ENCODE results near the gene IL27RA. TPM values are rescaled to one million over a fixed set of nuclear protein-coding genes. Genes with fewer than 3 reads are reported as not detected.
"Not testable (repeated sequence)": the region's sequence is repeated elsewhere in the genome, so short reads cannot be mapped to it uniquely, and the experiment has no call there.

The IL27RA gene
- total RNA-seq, 2 donors from 2014 or later = 34.9 to 44.0 TPM

GRCh38 chr19:14005349-14006084, 26.0 kb upstream of the IL27RA start:
- no peaks in the 10 kb centered on the region for H3K27me3 Mint-ChIP-seq
- DNase-seq (ENCODE audit: low spot score) (peak; percentile 89), ATAC-seq (peak; percentile 78)
- peaks cover 27 to 39% of the 10 kb centered on the region in 2 donors for H3K4me1 Mint-ChIP-seq (ENCODE audit: low read depth in 2 of 2)
- H3K36me3 Mint-ChIP-seq = no peaks in the 10 kb centered on the region
- H3K27ac Mint-ChIP-seq = peak overlapping the region; percentile 94 to 97
- peak overlapping the region; percentile 95 for H3K4me3 Mint-ChIP-seq
- no peaks in the 10 kb centered on the region for H3K9me3 Mint-ChIP-seq

- DNase-seq (ENCODE audit: low spot score) (peak; percentile 99), ATAC-seq (peak; percentile 85 to 91)
- peaks cover 24 to 37% of the 10 kb centered on the region in 2 donors for H3K4me1 Mint-ChIP-seq (ENCODE audit: low read depth in 2 of 2)
- H3K27me3 Mint-ChIP-seq = no peaks in the 10 kb centered on the region
- H3K27ac Mint-ChIP-seq = peak within 1 kb of the TSS; percentile 94 to 97
- H3K4me3 Mint-ChIP-seq = peak within 1 kb of the TSS; percentile 95
- H3K36me3 Mint-ChIP-seq = no peaks in the 10 kb centered on the region
- no peaks in the 10 kb centered on the region for H3K9me3 Mint-ChIP-seq
Observed at GRCh38 chr19:14006085-14006765, 25.3 kb upstream of the IL27RA start, which contains the start of gene RFX1. Gene RFX1 (minus strand): TSS chr19:14006320. CDS start chr19:13993843, 12,477 bp downstream.

GRCh38 chr19:14006766-14007562, 24.6 kb upstream of the IL27RA start:
- DNase-seq (ENCODE audit: low spot score) (no peak), ATAC-seq (peak; percentile 47 to 58)
- Mint-ChIP-seq H3K4me3 (peak overlapping the region; percentile 95), H3K27ac (peak overlapping the region; percentile 94 to 97), H3K27me3 (no peaks in the 10 kb centered on the region), H3K4me1 (ENCODE audit: low read depth in 2 of 2) (peaks cover 23 to 33% of the 10 kb centered on the region in 2 donors), H3K36me3 (no peaks in the 10 kb centered on the region), H3K9me3 (no peaks in the 10 kb centered on the region)

GRCh38 chr19:14012378-14012915, 19.1 kb upstream of the IL27RA start:
- Mint-ChIP-seq H3K9me3 (no peaks in the 10 kb centered on the region), H3K27me3 (no peaks in the 10 kb centered on the region), H3K36me3 (no peaks in the 10 kb centered on the region), H3K4me3 (no peak overlapping the region), H3K27ac (no peak overlapping the region), H3K4me1 (ENCODE audit: low read depth in 2 of 2) (peaks cover 5 to 9% of the 10 kb centered on the region in 2 donors)
- ATAC-seq = no peak
- DNase-seq (ENCODE audit: low spot score) = no peak

GRCh38 chr19:14015524-14016035, 16.0 kb upstream of the IL27RA start:
- Mint-ChIP-seq H3K27me3 (no peaks in the 10 kb centered on the region), H3K4me1 (ENCODE audit: low read depth in 2 of 2) (peaks cover 5 to 7% of the 10 kb centered on the region in 2 donors), H3K9me3 (no peaks in the 10 kb centered on the region), H3K27ac (peak overlapping the region; percentile 22 to 24), H3K36me3 (no peaks in the 10 kb centered on the region), H3K4me3 (peak overlapping the region; percentile 31)
- no peak for DNase-seq (ENCODE audit: low spot score)
- ATAC-seq = peak; percentile 81 to 85

GRCh38 chr19:14019100-14019499, 12.5 kb upstream of the IL27RA start:
- no peaks in the 10 kb centered on the region for H3K9me3 Mint-ChIP-seq

GRCh38 chr19:14019739-14020138, 11.8 kb upstream of the IL27RA start:
- H3K36me3 Mint-ChIP-seq, H3K9me3 Mint-ChIP-seq: not testable (repeated sequence)

More at GRCh38 chr19:14019100-14019499, 12.5 kb upstream of the IL27RA start:
- Mint-ChIP-seq H3K27ac (no peak overlapping the region), H3K4me1 (ENCODE audit: low read depth in 2 of 2) (peaks cover 5 to 11% of the 10 kb centered on the region in 2 donors), H3K27me3 (no peaks in the 10 kb centered on the region), H3K36me3 (no peaks in the 10 kb centered on the region), H3K4me3 (no peak overlapping the region)
- no peak for DNase-seq (ENCODE audit: low spot score)
- no peak for ATAC-seq

GRCh38 chr19:14021474-14021873, 10.1 kb upstream of the IL27RA start:
- DNase-seq (ENCODE audit: low spot score) (no peak), ATAC-seq (no peak)
- Mint-ChIP-seq H3K9me3 (no peaks in the 10 kb centered on the region), H3K4me1 (ENCODE audit: low read depth in 2 of 2) (peaks cover 0 to 4% of the 10 kb centered on the region in 2 donors), H3K27me3 (no peaks in the 10 kb centered on the region), H3K27ac (peak overlapping the region in 1 of 2 donors; percentile 58), H3K36me3 (no peaks in the 10 kb centered on the region), H3K4me3 (no peak overlapping the region)

More at GRCh38 chr19:14019739-14020138, 11.8 kb upstream of the IL27RA start:
- not testable (repeated sequence) for DNase-seq (ENCODE audit: low spot score); H3K4me3 Mint-ChIP-seq; H3K27ac Mint-ChIP-seq; H3K4me1 Mint-ChIP-seq (ENCODE audit: low read depth in 2 of 2); ATAC-seq; H3K27me3 Mint-ChIP-seq

- Mint-ChIP-seq H3K9me3 (no peaks in the 10 kb centered on the region), H3K4me1 (ENCODE audit: low read depth in 2 of 2) (peaks cover 0 to 4% of the 10 kb centered on the region in 2 donors), H3K27me3 (no peaks in the 10 kb centered on the region), H3K27ac (peak overlapping the region in 1 of 2 donors; percentile 58), H3K4me3 (no peak overlapping the region), H3K36me3 (no peaks in the 10 kb centered on the region)
- DNase-seq (ENCODE audit: low spot score) = no peak
- no peak for ATAC-seq
Observed at GRCh38 chr19:14022469-14022868, 9.1 kb upstream of the IL27RA start.

- H3K4me1 Mint-ChIP-seq (ENCODE audit: low read depth in 2 of 2) = peaks cover 0 to 4% of the 10 kb centered on the region in 2 donors
- ATAC-seq (no peak), DNase-seq (ENCODE audit: low spot score) (no peak)
- H3K4me3 Mint-ChIP-seq = no peak overlapping the region
- H3K27me3 Mint-ChIP-seq = no peaks in the 10 kb centered on the region
- no peaks in the 10 kb centered on the region for H3K36me3 Mint-ChIP-seq
- no peaks in the 10 kb centered on the region for H3K9me3 Mint-ChIP-seq
- H3K27ac Mint-ChIP-seq = peak overlapping the region in 1 of 2 donors; percentile 81
Observed at GRCh38 chr19:14023404-14024235, 7.9 kb upstream of the IL27RA start.

GRCh38 chr19:14026652-14027192, 4.8 kb upstream of the IL27RA start:
- ATAC-seq; H3K27ac Mint-ChIP-seq; H3K27me3 Mint-ChIP-seq; H3K9me3 Mint-ChIP-seq; DNase-seq (ENCODE audit: low spot score); H3K4me3 Mint-ChIP-seq; H3K36me3 Mint-ChIP-seq: not testable (repeated sequence)
- H3K4me1 Mint-ChIP-seq (ENCODE audit: low read depth in 2 of 2) = peaks cover 4 to 11% of the 10 kb centered on the region in 2 donors

GRCh38 chr19:14027856-14028450, 3.6 kb upstream of the IL27RA start, which contains the start of gene RLN3:
Gene RLN3 (plus strand): TSS chr19:14028148. CDS start chr19:14028205, 57 bp downstream.
- ATAC-seq = no peak
- H3K4me3 Mint-ChIP-seq = no peak within 1 kb of the TSS

More at GRCh38 chr19:14027856-14028450, 3.6 kb upstream of the IL27RA start, which contains the start of gene RLN3:
- DNase-seq (ENCODE audit: low spot score) = no peak
- Mint-ChIP-seq H3K36me3 (no peaks in the 10 kb centered on the region), H3K27me3 (no peaks in the 10 kb centered on the region), H3K9me3 (no peaks in the 10 kb centered on the region), H3K27ac (no peak within 1 kb of the TSS), H3K4me1 (ENCODE audit: low read depth in 2 of 2) (peaks cover 9 to 17% of the 10 kb centered on the region in 2 donors)

All from natural killer cell treated with Interleukin-12 subunit alpha and Interleukin-12 subunit beta and Interleukin-15 and Interleukin-18, amount 100 ng/mL, for 72 hours (primary cell).